OCI-LY7 (cell line): ENCODE measurements around the gene ADARB2. TPM values are rescaled to one million over a fixed set of nuclear protein-coding genes. Genes with fewer than 3 reads are reported as not detected.

ENCODE experiments used
- BruUV-seq: library from RNA; stranded (reverse); fragments of 400-500 nt; replicated peaks from 2 replicates; lab custom pipeline; 2021; lab: Mats Ljungman, UMichigan
- CTCF ChIA-PET: fragments of 300-600 bp; sonication (Branson Sonifier 250); formaldehyde crosslinking; loops from one replicate; lab custom pipeline; 2022; ENCODE audit warnings: antibody characterized with exemption; ENCODE audit not compliant: unreplicated experiment; lab: Charles Lee
- POLR2A ChIA-PET: fragments of 300-600 bp; sonication (Branson Sonifier 250); formaldehyde crosslinking; loops from one replicate; lab custom pipeline; 2022; ENCODE audit warnings: antibody characterized with exemption; lab: Charles Lee
- DNase-seq: peaks from one replicate; pipeline ENCODE4 v3.0.0-alpha.2; 2015; ENCODE audit warnings: low spot score
- H2AFZ ChIP-seq: fragments of 200-600 bp; sonication (generic), shearing (Covaris generic); 2 replicates; pipeline ENCODE4 v1.6.1; 2014; ENCODE audit warnings: mild to moderate bottlenecking, antibody characterized with exemption, low read length, moderate library complexity
- H3K27ac ChIP-seq: fragments of 200-600 bp; sonication (generic); 2 replicates; pipeline ENCODE4 v1.5.1; 2014; ENCODE audit warnings: mixed run types, low read depth, mild to moderate bottlenecking, moderate library complexity, low read length, inconsistent platforms; ENCODE audit not compliant: poor library complexity, severe bottlenecking
- H3K36me3 ChIP-seq: fragments of 200-600 bp; sonication (generic); 2 replicates; pipeline ENCODE4 v1.6.1; 2014; ENCODE audit warnings: mild to moderate bottlenecking, antibody characterized with exemption, low read length, moderate library complexity, mixed read lengths; ENCODE audit not compliant: insufficient read depth
- H3K4me1 ChIP-seq: fragments of 200-600 bp; sonication (generic); 2 replicates; pipeline ENCODE4 v1.5.1; 2014; ENCODE audit warnings: mild to moderate bottlenecking, low read length; ENCODE audit not compliant: insufficient read depth, poor library complexity, severe bottlenecking
- H3K4me2 ChIP-seq: fragments of 200-600 bp; sonication (generic); 2 replicates; pipeline ENCODE4 v1.6.1; 2014; ENCODE audit warnings: mild to moderate bottlenecking, low read length
- H3K4me3 ChIP-seq: fragments of 200-600 bp; sonication (generic); 2 replicates; pipeline ENCODE4 v1.5.1; 2014; ENCODE audit warnings: mild to moderate bottlenecking, low read depth, low read length; ENCODE audit not compliant: poor library complexity, severe bottlenecking
- H3K79me2 ChIP-seq: fragments of 200-600 bp; sonication (generic); 2 replicates; pipeline ENCODE4 v1.6.1; 2016; ENCODE audit warnings: low read depth, mild to moderate bottlenecking, low read length, moderate library complexity, mixed read lengths; ENCODE audit not compliant: insufficient read depth
- H3K9me2 ChIP-seq: fragments of 200-600 bp; sonication (generic); 2 replicates; pipeline ENCODE4 v1.6.1; 2016; ENCODE audit warnings: mild to moderate bottlenecking, low read length, mixed read lengths; ENCODE audit not compliant: insufficient read depth
- H3K9me3 ChIP-seq: fragments of 200-600 bp; sonication (generic); 2 replicates; pipeline ENCODE4 v1.6.1; 2014; ENCODE audit warnings: mild to moderate bottlenecking, mixed run types, low read length, mixed read lengths
- H4K20me1 ChIP-seq: fragments of 200-600 bp; sonication (generic); 2 replicates; pipeline ENCODE4 v1.6.1; 2014; ENCODE audit warnings: mild to moderate bottlenecking, antibody characterized with exemption, low read length, moderate library complexity, mixed read lengths; ENCODE audit not compliant: insufficient read depth
- CTCF ChIP-seq: fragments of 200-600 bp; sonication (generic); conservative IDR thresholded peaks from 2 replicates; pipeline ENCODE4 v1.5.1; 2014; ENCODE audit warnings: mild to moderate bottlenecking, antibody characterized with exemption, low read length, moderate library complexity, mixed read lengths
- EZH2phosphoT487 ChIP-seq: fragments of 200-600 bp; sonication (generic); IDR thresholded peaks from 2 replicates; pipeline ENCODE4 v1.6.1; 2018; ENCODE audit warnings: low read depth, borderline replicate concordance, mild to moderate bottlenecking, mixed run types, antibody characterized with exemption, low read length, moderate library complexity, mixed read lengths
- intact Hi-C: fragments of 100-400 bp; cut with micrococcal nuclease; formaldehyde crosslinking; loops from one replicate; pipeline ENCODE4 v1.10.0; 2022; ENCODE audit not compliant: unreplicated experiment
- total RNA-seq, 2 experiments: library from RNA; depleted of rRNA in 1 of 2; stranded (reverse); fragments of >200 nt in 1 of 2; shearing (Covaris generic) in 1 of 2; gene quantifications; 2 replicates each; pipeline ENCODE4 v1.2.3, GENCODE V29; 2014 to 2022

ADARB2 gene
- total RNA-seq, 2 experiments from 2014 or later = 0.03 TPM; not detected in 1

GRCh38 chr10:1244493-1244892 lies 492.8 kb downstream of the ADARB2 start:
- TF ChIP-seq EZH2phosphoT487 (no peak), CTCF (no peak)
- Histone ChIP-seq H3K9me3 (no peaks in the 10 kb centered on the region), H3K36me3 (no peaks in the 10 kb centered on the region), H2AFZ (no peak overlapping the region), H3K4me2 (no peak overlapping the region), H3K27ac (no peak overlapping the region), H4K20me1 (no peaks in the 10 kb centered on the region), H3K4me3 (no peak overlapping the region), H3K4me1 (no peaks in the 10 kb centered on the region), H3K79me2 (no peaks in the 10 kb centered on the region), H3K9me2 (no peaks in the 10 kb centered on the region)
- ChIA-PET POLR2A (no interaction called here), CTCF (no interaction called here)
- BruUV-seq = no TSS peak
- no peak for DNase-seq
- intact Hi-C loops = no loop called here

- H3K4me3 ChIP-seq = no peak overlapping the region
- H3K36me3 ChIP-seq = no peaks in the 10 kb centered on the region
- intact Hi-C loops = no loop called here
- no peaks in the 10 kb centered on the region for H3K79me2 ChIP-seq
- TF ChIP-seq CTCF = peak; percentile 25; the same call in 1 of the 2 replicates
- TF ChIP-seq EZH2phosphoT487 = no peak
- POLR2A ChIA-PET = no interaction called here
- H3K4me1 ChIP-seq = no peaks in the 10 kb centered on the region
- no peak overlapping the region for H3K4me2 ChIP-seq
- H2AFZ ChIP-seq = no peak overlapping the region
- no peaks in the 10 kb centered on the region for H4K20me1 ChIP-seq
- no peaks in the 10 kb centered on the region for H3K9me3 ChIP-seq
- DNase-seq = no peak
- no peaks in the 10 kb centered on the region for H3K9me2 ChIP-seq
- no TSS peak for BruUV-seq
- no peak overlapping the region for H3K27ac ChIP-seq
- CTCF ChIA-PET = no interaction called here
Measured at GRCh38 chr10:1243486-1244234, 493.7 kb downstream of the ADARB2 start.

- no peak for DNase-seq
- CTCF ChIA-PET = no interaction called here
Measured at GRCh38 chr10:1242975-1243374, 494.4 kb downstream of the ADARB2 start.

More at GRCh38 chr10:1242975-1243374, 494.4 kb downstream of the ADARB2 start:
- Histone ChIP-seq H3K4me2 (no peak overlapping the region), H2AFZ (no peak overlapping the region), H3K9me2 (no peaks in the 10 kb centered on the region), H3K4me1 (no peaks in the 10 kb centered on the region), H3K79me2 (no peaks in the 10 kb centered on the region), H4K20me1 (no peaks in the 10 kb centered on the region), H3K27ac (no peak overlapping the region), H3K9me3 (no peaks in the 10 kb centered on the region), H3K36me3 (no peaks in the 10 kb centered on the region), H3K4me3 (no peak overlapping the region)
- no peak for TF ChIP-seq CTCF
- TF ChIP-seq EZH2phosphoT487 = no peak
- intact Hi-C loops = no loop called here
- no TSS peak for BruUV-seq
- POLR2A ChIA-PET = no interaction called here
